GM12801 (cell line): ENCODE measurements around the gene DSE.

ENCODE experiments used
- TF ChIP-seq, protein P1 (sequence below): IDR thresholded peaks from one replicate; pipeline ENCODE4 v1.5.1; 2011; ENCODE audit warnings: control low read depth; ENCODE audit not compliant: insufficient read length; ENCODE audit errors: extremely low read depth

DSE gene

DNA sequence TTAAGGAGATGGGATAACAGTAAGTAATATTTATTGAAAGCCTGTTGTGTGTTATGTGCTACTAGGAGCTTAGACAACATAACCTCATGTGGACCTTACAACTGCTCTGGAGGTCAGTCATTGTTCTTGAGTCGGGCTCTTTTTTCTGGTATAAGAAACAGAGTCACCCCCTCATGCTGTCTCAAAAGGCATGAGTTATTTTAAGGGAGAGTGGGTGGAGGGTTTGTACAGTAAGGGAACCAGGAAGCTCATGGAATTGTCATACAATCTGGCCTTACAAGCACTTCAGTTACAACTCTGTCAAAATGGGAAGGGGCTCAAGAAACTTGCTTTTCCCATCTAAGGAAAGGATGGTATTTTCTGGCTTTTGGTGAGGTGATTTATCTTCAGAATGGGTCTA is 16.5 kb upstream of the DSE start:
- TF ChIP-seq, protein P1, sequence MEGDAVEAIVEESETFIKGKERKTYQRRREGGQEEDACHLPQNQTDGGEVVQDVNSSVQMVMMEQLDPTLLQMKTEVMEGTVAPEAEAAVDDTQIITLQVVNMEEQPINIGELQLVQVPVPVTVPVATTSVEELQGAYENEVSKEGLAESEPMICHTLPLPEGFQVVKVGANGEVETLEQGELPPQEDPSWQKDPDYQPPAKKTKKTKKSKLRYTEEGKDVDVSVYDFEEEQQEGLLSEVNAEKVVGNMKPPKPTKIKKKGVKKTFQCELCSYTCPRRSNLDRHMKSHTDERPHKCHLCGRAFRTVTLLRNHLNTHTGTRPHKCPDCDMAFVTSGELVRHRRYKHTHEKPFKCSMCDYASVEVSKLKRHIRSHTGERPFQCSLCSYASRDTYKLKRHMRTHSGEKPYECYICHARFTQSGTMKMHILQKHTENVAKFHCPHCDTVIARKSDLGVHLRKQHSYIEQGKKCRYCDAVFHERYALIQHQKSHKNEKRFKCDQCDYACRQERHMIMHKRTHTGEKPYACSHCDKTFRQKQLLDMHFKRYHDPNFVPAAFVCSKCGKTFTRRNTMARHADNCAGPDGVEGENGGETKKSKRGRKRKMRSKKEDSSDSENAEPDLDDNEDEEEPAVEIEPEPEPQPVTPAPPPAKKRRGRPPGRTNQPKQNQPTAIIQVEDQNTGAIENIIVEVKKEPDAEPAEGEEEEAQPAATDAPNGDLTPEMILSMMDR = no peak

DNA sequence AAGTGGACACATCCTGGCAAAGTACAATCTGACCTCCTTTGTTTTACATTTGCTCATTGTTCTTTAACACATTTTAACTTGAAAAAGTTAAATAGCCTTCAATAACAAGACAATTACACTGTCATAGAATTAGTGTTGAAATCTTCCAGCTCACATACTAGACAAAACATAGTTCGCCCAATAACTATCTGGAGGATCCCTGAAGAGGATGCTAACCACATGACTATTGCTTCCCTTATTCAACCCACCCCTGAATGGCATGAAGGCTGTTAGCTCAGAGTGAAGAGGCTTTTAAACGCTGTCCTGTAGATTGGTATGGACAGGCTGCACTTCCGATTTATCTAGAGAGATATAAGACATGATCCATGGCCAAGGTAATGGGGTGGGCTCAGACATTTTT is 15.0 kb upstream of the DSE start:
- TF ChIP-seq, protein P1 = no peak

DNA sequence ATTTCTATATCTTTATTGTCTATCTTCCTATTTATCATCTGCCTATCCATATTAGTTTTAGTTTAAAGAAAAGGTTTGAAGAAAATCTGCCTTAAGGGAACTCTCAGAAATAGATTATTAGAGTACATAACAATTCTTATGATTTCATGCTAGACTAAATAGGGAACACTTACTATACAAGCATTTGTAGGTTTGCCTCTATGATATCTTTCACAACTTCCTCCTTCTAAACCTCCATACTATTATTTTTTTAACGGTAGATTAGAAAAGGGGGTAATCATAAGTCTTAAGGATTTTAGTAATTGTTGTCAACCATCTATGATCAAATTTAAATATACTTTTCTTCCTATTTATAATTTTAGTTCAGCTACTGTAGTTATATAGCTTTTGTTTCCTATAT is 11.6 kb upstream of the DSE start:
- TF ChIP-seq, protein P1 = no peak

DNA sequence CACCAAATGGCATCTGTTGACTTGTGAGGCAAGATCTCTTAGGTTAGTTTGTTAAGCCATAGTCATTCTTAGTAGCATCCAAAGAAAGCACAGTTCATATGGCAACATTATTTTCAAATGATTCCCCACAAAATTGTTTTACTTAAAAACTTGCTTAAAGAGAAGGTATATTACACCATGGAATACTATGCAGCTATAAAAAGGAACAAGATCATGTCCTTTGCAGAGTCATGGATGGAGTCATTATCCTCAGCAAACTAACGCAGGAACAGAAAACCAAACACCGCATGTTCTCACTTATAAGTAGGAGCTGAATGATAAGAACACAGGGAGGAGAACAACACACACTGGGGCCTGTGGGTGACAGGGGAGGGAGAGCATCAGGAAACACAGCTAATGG is 10.9 kb upstream of the DSE start:
- TF ChIP-seq, protein P1 = no peak

DNA sequence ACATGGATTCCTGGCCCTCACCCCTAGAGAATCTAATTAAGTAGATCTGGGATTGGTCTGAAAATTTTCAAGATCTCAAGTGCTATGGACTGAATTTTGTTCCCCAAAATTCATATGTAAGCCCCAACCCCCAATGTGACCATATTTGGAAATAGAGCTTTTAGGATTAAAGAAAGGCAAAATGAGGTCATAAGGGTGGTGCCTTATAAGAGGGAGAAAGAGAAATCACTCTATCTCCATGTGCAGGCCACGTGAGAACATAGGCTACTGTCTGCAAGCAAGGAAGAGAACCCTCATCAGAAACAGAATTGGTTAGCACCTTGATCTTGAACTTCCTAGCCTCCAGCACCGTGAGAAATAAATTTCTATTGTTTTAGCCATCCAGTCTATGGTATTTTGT is 8.5 kb upstream of the DSE start:
- TF ChIP-seq, protein P1 = no peak

DNA sequence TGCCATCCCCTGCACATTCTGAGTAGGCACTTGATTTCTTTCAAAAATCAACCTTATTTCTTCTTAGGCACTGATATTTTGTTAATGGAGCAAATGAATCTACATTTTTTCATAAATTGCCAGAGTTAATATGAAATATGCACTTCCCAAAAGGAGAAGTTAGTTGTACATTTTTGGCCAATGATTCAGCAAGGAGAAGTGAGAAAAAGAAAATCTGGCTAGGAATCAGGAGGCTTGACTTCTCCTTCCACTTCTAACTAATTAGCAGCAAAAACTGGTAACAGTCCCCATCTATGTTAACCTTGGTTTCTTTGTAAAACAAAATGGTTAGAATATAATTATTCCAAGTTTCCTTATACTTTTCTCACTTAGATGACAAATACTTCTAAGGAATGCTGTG is 7.0 kb upstream of the DSE start:
- TF ChIP-seq, protein P1 = no peak

DNA sequence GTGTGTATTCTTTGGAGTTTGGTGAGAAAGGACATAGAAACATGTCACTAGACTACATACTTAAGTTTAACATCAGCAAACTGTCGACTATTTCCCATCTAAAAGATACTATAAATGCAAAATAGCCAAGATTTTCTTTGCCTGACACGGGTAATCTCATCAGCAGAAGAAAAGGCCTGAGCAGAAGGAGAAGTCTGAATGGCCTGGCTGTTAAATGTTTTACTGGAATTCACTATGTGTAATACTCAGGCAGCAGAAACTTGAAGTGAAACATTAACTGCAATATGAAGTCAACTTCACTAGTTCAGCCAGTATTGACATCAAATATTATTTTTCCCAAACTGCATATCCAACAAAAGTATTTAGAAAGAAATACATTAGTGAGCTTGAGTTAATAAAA is 6.4 kb upstream of the DSE start:
- TF ChIP-seq, protein P1 = no peak

DNA sequence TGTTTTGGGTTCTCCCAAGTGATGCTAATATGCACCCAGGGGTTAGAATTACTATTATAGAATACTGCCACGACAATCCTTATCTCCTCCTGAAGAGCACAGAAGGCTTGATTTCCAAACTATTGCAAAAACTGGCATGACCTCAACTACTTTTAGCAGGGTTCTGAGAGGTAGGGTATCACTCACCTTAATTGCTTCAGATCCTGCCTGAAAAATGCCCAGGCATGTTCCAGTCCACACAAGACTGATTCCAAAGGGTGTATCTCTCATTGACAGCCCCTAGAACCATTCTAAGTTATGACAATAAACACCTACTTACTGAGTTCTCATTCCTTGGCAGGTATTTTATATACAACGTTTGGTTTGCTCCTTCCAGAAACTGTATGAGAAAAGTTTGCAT is 5.0 kb upstream of the DSE start:
- TF ChIP-seq, protein P1 = no peak
